Measurements from ENCODE around the gene RAX. TPM values are rescaled to one million over a fixed set of nuclear protein-coding genes. Genes with fewer than 3 reads are reported as not detected.
"Not testable (repeated sequence)": the region's sequence is repeated elsewhere in the genome, so short reads cannot be mapped to it uniquely, and the experiment has no call there.

RAX gene
- total RNA-seq, 1 experiment from 2014 or later: not detected

GRCh38 chr18:59273759-59274532 is 692 bp upstream of the RAX start:
- DNase-seq (ENCODE audit: low read depth): no peak

GRCh38 chr18:59272221-59272888 is 899 bp downstream of the RAX start:
- DNase-seq (ENCODE audit: low read depth): no peak

- no peak for DNase-seq (ENCODE audit: low read depth)
Observed at GRCh38 chr18:59271606-59272220, 1.5 kb downstream of the RAX start.

GRCh38 chr18:59270689-59271257 is 2.5 kb downstream of the RAX start:
- DNase-seq (ENCODE audit: low read depth): no peak

GRCh38 chr18:59269563-59270119 is 3.6 kb downstream of the RAX start:
- DNase-seq (ENCODE audit: low read depth): no peak

- no peak for DNase-seq (ENCODE audit: low read depth)
Observed at GRCh38 chr18:59268721-59269562, 4.3 kb downstream of the RAX start.

GRCh38 chr18:59268127-59268720 is 5.0 kb downstream of the RAX start:
- DNase-seq (ENCODE audit: low read depth): no peak

GRCh38 chr18:59267503-59268126 is 5.6 kb downstream of the RAX start:
- no peak for DNase-seq (ENCODE audit: low read depth)

GRCh38 chr18:59266886-59267502 is 6.3 kb downstream of the RAX start:
- no peak for DNase-seq (ENCODE audit: low read depth)

GRCh38 chr18:59266459-59266858 is 6.8 kb downstream of the RAX start:
- no peak for DNase-seq (ENCODE audit: low read depth)

- no peak for DNase-seq (ENCODE audit: low read depth)
Observed at GRCh38 chr18:59265974-59266369, 7.3 kb downstream of the RAX start.

- DNase-seq (ENCODE audit: low read depth): no peak
Observed at GRCh38 chr18:59265246-59265973, 7.8 kb downstream of the RAX start.

- no peak for DNase-seq (ENCODE audit: low read depth)
Observed at GRCh38 chr18:59264651-59265245, 8.5 kb downstream of the RAX start.

GRCh38 chr18:59264121-59264571 is 9.1 kb downstream of the RAX start:
- DNase-seq (ENCODE audit: low read depth): no peak

GRCh38 chr18:59263661-59264060 is 9.6 kb downstream of the RAX start:
- no peak for DNase-seq (ENCODE audit: low read depth)

- not testable (repeated sequence) for DNase-seq (ENCODE audit: low read depth)
Observed at GRCh38 chr18:59262243-59262642, 11.0 kb downstream of the RAX start.

- DNase-seq (ENCODE audit: low read depth): not testable (repeated sequence)
Observed at GRCh38 chr18:59261842-59262241, 11.4 kb downstream of the RAX start.

- not testable (repeated sequence) for DNase-seq (ENCODE audit: low read depth)
Observed at GRCh38 chr18:59255491-59255890, 17.8 kb downstream of the RAX start.
